CD4-positive, alpha-beta T cell treated with Interleukin-21 for 1 hour (primary cell): ENCODE results near the gene MYO5C.
A peak's percentile ranks its signal among the peaks of the same experiment; 100 is the strongest.

Experiments used
- DNase-seq: peaks from one replicate; pipeline ENCODE4 v3.0.0-alpha.2; 2020

Gene MYO5C

GRCh38 chr15:52295421-52296001, at the start of gene MYO5C:
TSS of gene MYO5C (minus strand) at chr15:52295804. CDS start at chr15:52295636, 168 bp downstream.
- no peak for DNase-seq

- DNase-seq: no peak
These were observed 49.0 kb upstream of the MYO5C start for GRCh38 chr15:52344592-52344991.

GRCh38 chr15:52343831-52344230, 48.2 kb upstream of the MYO5C start:
- DNase-seq: no peak

- no peak for DNase-seq
These were observed 44.5 kb upstream of the MYO5C start for GRCh38 chr15:52340093-52340492.

GRCh38 chr15:52338891-52339290, 43.3 kb upstream of the MYO5C start:
- no peak for DNase-seq

GRCh38 chr15:52338058-52338457, 42.5 kb upstream of the MYO5C start:
- no peak for DNase-seq

GRCh38 chr15:52337198-52337853, 41.7 kb upstream of the MYO5C start:
- no peak for DNase-seq

- DNase-seq: no peak
These were observed 40.9 kb upstream of the MYO5C start for GRCh38 chr15:52336529-52336928.

- no peak for DNase-seq
These were observed 39.0 kb upstream of the MYO5C start for GRCh38 chr15:52334491-52335160.

GRCh38 chr15:52331490-52332240, 36.1 kb upstream of the MYO5C start:
- peak; percentile 83 for DNase-seq

- DNase-seq: no peak
These were observed 34.4 kb upstream of the MYO5C start for GRCh38 chr15:52329987-52330386.

GRCh38 chr15:52329150-52329549, 33.5 kb upstream of the MYO5C start:
- no peak for DNase-seq

GRCh38 chr15:52328680-52329079, 33.1 kb upstream of the MYO5C start:
- DNase-seq: no peak

- DNase-seq: no peak
These were observed 31.2 kb upstream of the MYO5C start for GRCh38 chr15:52326756-52327155.

- no peak for DNase-seq
These were observed 28.5 kb upstream of the MYO5C start for GRCh38 chr15:52324109-52324508.

GRCh38 chr15:52318729-52319500, 23.3 kb upstream of the MYO5C start:
- no peak for DNase-seq

GRCh38 chr15:52317688-52318087, 22.1 kb upstream of the MYO5C start:
- DNase-seq: no peak

- DNase-seq: no peak
These were observed 21.4 kb upstream of the MYO5C start for GRCh38 chr15:52317022-52317421.

- DNase-seq: no peak
These were observed 13.5 kb upstream of the MYO5C start for GRCh38 chr15:52309154-52309548.

GRCh38 chr15:52308446-52309153, 13.0 kb upstream of the MYO5C start:
- DNase-seq: no peak

- DNase-seq: no peak
These were observed 12.2 kb upstream of the MYO5C start for GRCh38 chr15:52307847-52308246.

GRCh38 chr15:52306270-52306669, 10.7 kb upstream of the MYO5C start:
- DNase-seq: no peak
